Activated naive CD8-positive, alpha-beta T cell treated with anti-CD3 and anti-CD28 coated beads, Interleukin-2, amount 10 ng/mL, durations not matched to agents 7 days and 5 days (primary cell): ENCODE measurements around the gene ECHS1. TPM values are rescaled to one million over a fixed set of nuclear protein-coding genes. Genes with fewer than 3 reads are reported as not detected.
"Not testable (repeated sequence)": the region's sequence is repeated elsewhere in the genome, so short reads cannot be mapped to it uniquely, and the experiment has no call there.

Source experiments
- ATAC-seq: fragments of 150-1000 bp; cut with Tn5 transposase; one replicate; pipeline ENCODE4 v1.10.0; 2021; ENCODE audit warnings: low read depth, moderate library complexity
- POLR2A ChIA-PET: fragments of 350-600 bp; sonication (Branson Sonifier 250); formaldehyde crosslinking; loops from one replicate; lab custom pipeline; 2021; ENCODE audit warnings: antibody characterized with exemption; lab: Charles Lee
- DNase-seq: peaks from one replicate; pipeline ENCODE4 v3.0.0; 2021
- H3K27ac Mint-ChIP-seq: one replicate; pipeline ENCODE4 v1.8.0; 2022; ENCODE audit warnings: mild to moderate bottlenecking, mixed read lengths
- H3K27me3 Mint-ChIP-seq: one replicate; pipeline ENCODE4 v1.8.0; 2022; ENCODE audit warnings: mild to moderate bottlenecking, moderate library complexity, mixed read lengths
- H3K36me3 Mint-ChIP-seq: one replicate; pipeline ENCODE4 v1.8.0; 2021; ENCODE audit warnings: mild to moderate bottlenecking, mixed read lengths
- H3K4me1 Mint-ChIP-seq: one replicate; pipeline ENCODE4 v1.8.0; 2021; ENCODE audit warnings: mixed read lengths
- H3K4me3 Mint-ChIP-seq: one replicate; pipeline ENCODE4 v1.8.0; 2022; ENCODE audit warnings: mild to moderate bottlenecking, moderate library complexity, mixed read lengths
- H3K9me3 Mint-ChIP-seq: one replicate; pipeline ENCODE4 v1.8.0; 2021; ENCODE audit warnings: mixed read lengths
- total RNA-seq, 2 experiments: library from RNA; stranded (reverse); gene quantifications; one replicate each; pipeline ENCODE4 v1.2.3, GENCODE V29; 2021

ECHS1 gene
- 10 to 100 TPM; 33.5 to 36.1 TPM for total RNA-seq

DNA sequence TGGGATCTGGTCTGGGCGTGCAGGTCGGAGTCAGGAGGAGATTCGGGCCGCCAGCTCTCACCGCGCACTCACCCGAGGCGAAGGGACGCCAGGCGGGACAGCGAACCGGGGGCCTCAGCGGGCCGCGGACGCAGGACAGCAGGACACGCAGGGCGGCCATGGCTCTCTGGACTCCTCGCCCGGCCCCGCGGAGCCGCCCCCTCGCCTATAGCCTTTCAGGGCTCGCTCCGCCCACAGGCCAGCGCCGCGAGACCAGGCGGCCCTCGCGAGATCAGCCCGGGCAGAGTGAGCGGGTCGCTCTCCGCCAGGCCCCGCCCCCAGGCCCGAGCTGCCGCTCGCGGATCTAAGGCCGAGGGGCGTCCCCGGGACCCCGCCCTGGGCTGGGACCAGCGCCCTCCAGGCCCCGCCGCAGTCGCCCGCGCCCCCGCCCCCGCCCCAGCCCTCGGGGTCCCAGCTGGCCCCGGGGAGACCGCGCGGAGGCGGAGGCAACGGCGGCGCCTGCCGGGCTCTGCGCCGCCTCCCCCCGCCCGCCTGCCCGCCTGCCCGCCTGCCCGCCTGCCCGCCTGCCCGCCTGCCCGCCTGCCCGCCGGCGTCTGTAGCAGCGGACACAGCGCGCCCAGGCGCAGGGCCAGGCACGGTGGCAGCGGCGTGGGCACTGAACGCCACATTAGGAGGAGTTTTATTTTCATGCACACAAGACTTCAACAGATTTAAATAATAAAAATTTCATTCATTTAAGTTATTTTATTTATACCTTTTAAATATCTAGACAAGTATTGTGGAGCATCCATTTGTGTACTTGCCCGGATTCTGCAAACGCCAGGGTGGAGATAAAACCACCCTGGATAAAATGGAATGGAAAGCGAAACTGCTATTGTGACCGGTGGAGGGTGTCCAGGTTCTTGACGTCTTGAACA, at the start of gene ECHS1:
ECHS1 (minus strand) TSS at position 181 of the 917 bp plus-strand sequence; CDS start at position 160, 21 bp downstream.
- POLR2A ChIA-PET, result interaction anchor here (0.6 to 1.5 kb wide), 8 partner anchors 10 to 53 kb away, joined by 3 to 10 read pairs (median 3); partner anchors contain the start of gene CALY
- peak; percentile 99 for DNase-seq
- Mint-ChIP-seq H3K27me3 (peaks cover 12% of the 10 kb centered on the region), H3K4me1 (peaks cover 8% of the 10 kb centered on the region), H3K27ac (peak within 1 kb of the TSS; percentile 82), H3K4me3 (peak within 1 kb of the TSS; percentile 88), H3K36me3 (peaks cover 2% of the 10 kb centered on the region), H3K9me3 (no peaks in the 10 kb centered on the region)
- peak; percentile 97 for ATAC-seq

DNA sequence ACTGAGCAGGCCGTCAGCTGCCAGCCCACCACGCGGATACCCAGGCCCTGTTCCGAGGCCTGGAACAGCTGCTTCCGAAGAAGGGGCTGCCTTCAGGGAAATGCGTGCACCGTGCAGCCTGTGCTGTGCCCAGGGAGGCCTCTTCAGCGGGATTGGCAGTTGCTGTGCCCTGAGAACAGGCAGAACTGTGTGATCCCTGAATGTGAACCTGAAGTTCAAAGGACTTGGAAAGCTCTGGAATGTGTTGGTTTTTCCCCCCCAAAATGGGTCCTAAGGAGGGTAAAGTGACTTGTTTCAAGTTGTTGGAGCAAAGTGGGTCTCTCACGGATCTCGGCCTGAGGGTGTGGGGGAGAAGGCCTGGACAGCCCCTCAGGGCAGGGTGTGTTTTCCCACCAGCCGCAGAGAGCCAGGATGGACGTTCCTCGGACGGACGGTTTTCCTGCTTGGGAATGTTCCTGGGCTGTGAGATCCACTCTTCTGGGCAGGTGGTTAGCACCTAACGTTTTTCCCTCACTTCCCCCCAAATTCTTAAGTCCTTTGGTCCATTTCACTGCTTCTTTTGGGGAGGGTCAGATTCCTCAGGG, 49.2 kb upstream of the ECHS1 start:
- POLR2A ChIA-PET, result interaction anchor here (1.1 kb wide), 1 partner anchor 10 kb away, joined by 4 read pairs; no protein-coding TSS in a partner anchor
- H3K27ac Mint-ChIP-seq, result no peak overlapping the region

DNA sequence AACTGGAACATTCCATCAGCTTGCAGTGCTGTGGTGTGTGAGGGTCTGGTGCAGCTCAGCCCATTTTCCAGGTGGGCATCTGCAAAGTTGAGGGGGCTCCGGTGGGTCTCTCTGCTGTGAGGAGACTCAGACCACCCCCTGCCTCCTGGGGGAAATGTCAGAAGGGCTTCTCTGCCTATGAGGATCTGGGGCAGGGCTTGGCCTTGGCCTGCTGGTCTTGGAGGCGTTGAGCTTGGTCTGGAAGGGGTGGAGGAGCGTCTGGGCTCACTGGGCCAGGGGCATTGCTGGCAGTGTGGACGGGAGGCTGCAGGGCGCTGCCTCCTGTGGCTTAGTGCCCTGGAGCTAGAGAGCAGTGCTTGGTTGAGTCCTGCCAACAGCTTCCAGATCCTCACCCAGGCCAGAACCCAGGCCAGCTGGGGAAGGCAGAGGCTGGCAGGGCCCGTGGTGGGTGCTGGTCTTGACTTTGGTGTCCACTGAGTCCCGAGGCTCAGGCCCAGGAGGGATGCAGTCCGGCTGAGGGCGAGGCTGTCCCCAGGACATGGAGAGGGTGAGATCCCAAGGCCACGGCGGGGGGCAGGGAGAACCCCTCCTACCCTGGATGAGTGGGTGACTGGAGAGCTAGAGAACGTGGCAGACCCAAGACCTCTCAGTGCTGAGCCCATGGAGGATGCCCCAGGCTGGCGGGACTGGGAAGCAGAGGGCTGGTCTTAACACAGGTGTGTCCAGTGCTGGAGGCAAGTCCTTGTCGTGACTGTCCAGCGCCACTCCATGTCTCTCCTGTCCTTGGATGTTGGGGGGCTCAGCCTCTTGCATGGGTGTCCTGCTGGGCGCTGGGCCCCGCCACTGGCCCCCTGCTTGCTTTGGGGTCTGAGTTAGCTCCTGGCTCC, 48.4 kb upstream of the ECHS1 start:
- no peaks in the 10 kb centered on the region for H3K9me3 Mint-ChIP-seq
- ATAC-seq (no peak), DNase-seq (no peak)
- no peak overlapping the region for H3K4me3 Mint-ChIP-seq
- H3K27me3 Mint-ChIP-seq, result peaks cover 9% of the 10 kb centered on the region
- H3K4me1 Mint-ChIP-seq, result no peaks in the 10 kb centered on the region
- H3K27ac Mint-ChIP-seq, result no peak overlapping the region
- POLR2A ChIA-PET, result interaction anchor here (1.1 kb wide), 1 partner anchor 9 kb away, joined by 4 read pairs; no protein-coding TSS in a partner anchor
- H3K36me3 Mint-ChIP-seq, result peaks cover 1% of the 10 kb centered on the region

More for the DNA sequence above, 49.2 kb upstream of the ECHS1 start:
- Mint-ChIP-seq H3K27me3 (peaks cover 9% of the 10 kb centered on the region), H3K36me3 (peaks cover 1% of the 10 kb centered on the region), H3K4me1 (no peaks in the 10 kb centered on the region), H3K4me3 (no peak overlapping the region), H3K9me3 (no peaks in the 10 kb centered on the region)
- DNase-seq, result no peak
- no peak for ATAC-seq

DNA sequence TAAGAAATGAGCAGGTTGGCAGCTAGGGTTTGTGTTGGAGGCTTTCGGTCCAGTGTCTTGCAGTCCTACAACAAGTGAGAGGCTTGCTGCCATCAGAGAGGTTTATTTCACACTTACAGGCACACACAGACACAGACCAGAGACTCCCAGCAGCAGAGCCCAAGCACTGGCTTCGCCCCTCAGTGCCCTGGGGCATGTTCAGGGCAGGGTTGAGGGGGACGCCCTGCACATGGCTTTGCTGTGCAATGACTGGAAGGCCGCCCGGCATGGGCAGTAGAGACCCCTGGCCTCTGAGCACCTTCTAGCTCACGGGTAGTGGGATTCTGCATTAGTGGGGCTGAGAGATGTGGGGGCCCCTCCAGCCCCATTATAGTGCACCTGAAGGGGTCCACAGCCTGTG, 47.4 kb upstream of the ECHS1 start:
- POLR2A ChIA-PET, result no interaction called here
- ATAC-seq (no peak), DNase-seq (no peak)
- Mint-ChIP-seq H3K9me3 (peaks cover 3% of the 10 kb centered on the region), H3K27me3 (peaks cover 9% of the 10 kb centered on the region), H3K27ac (no peak overlapping the region), H3K4me1 (no peaks in the 10 kb centered on the region), H3K36me3 (peaks cover 6% of the 10 kb centered on the region), H3K4me3 (no peak overlapping the region)

DNA sequence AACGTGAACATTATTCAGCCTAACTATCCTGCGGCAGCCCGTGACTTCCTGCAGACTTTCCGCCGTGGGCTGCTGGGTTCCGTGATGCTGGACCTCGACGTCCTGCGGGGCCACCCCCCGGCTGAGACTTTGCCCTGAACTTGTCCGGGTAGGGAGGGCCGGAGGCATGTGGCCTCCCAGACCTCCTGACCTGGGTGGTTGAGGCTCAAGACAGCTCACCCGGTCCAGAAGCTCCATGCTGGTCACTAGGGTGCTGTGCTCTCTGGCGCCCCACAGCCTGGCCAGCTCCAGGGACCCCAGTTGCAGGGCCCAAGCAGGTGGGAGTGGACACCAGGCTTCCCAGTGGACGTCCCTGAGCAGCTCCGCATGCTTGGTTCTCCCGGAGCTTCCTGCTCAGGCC, 46.9 kb upstream of the ECHS1 start:
- POLR2A ChIA-PET, result no interaction called here
- H3K4me1 Mint-ChIP-seq, result peaks cover 1% of the 10 kb centered on the region
- no peak for DNase-seq
- H3K27ac Mint-ChIP-seq, result no peak overlapping the region
- peaks cover 7% of the 10 kb centered on the region for H3K9me3 Mint-ChIP-seq
- H3K36me3 Mint-ChIP-seq, result peaks cover 12% of the 10 kb centered on the region
- peaks cover 9% of the 10 kb centered on the region for H3K27me3 Mint-ChIP-seq
- H3K4me3 Mint-ChIP-seq, result no peak overlapping the region
- ATAC-seq, result no peak

DNA sequence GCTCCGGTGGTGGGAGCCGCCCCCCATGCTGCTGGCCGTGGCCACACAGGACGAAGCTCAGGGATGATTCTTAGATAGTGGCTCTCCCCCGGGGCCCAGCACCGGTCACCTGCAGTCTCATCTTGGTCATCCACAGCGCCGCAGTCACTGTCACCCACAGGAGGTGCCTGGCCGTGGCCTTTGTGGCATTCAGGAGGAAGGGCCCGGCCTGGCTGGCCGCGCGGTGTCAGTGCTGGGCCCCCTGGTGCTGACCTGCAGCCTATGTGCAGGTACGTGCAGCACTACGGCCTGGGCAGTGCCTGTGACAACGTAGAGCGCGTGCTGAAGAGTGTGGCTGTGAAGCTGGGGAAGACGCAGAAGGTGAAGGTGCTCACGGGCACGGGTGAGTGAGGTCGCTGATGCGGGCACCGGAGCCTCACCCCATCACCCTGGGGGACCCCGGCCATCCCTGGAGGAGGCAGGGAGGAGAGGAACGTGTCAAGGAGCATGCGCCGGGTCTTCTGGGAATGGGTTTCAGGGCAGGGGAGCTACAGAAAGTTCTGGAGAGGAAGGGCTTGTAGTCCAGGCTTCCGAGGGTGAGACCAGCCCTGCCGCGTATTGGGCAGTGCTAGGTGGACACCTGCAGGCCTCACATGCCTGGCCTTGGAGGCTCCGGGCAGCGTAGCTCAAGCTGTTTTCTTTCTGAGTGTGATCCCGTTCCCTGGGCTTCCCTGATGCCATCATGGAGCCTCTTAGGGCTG, 46.2 kb upstream of the ECHS1 start:
- no peak overlapping the region for H3K27ac Mint-ChIP-seq
- peaks cover 9% of the 10 kb centered on the region for H3K9me3 Mint-ChIP-seq
- no peak overlapping the region for H3K4me3 Mint-ChIP-seq
- POLR2A ChIA-PET, result interaction anchor here (1.4 kb wide), 1 partner anchor 38 kb away, joined by 3 read pairs; no protein-coding TSS in a partner anchor
- DNase-seq, result no peak
- no peak for ATAC-seq
- peaks cover 9% of the 10 kb centered on the region for H3K27me3 Mint-ChIP-seq
- H3K36me3 Mint-ChIP-seq, result peaks cover 16% of the 10 kb centered on the region
- H3K4me1 Mint-ChIP-seq, result peaks cover 1% of the 10 kb centered on the region

DNA sequence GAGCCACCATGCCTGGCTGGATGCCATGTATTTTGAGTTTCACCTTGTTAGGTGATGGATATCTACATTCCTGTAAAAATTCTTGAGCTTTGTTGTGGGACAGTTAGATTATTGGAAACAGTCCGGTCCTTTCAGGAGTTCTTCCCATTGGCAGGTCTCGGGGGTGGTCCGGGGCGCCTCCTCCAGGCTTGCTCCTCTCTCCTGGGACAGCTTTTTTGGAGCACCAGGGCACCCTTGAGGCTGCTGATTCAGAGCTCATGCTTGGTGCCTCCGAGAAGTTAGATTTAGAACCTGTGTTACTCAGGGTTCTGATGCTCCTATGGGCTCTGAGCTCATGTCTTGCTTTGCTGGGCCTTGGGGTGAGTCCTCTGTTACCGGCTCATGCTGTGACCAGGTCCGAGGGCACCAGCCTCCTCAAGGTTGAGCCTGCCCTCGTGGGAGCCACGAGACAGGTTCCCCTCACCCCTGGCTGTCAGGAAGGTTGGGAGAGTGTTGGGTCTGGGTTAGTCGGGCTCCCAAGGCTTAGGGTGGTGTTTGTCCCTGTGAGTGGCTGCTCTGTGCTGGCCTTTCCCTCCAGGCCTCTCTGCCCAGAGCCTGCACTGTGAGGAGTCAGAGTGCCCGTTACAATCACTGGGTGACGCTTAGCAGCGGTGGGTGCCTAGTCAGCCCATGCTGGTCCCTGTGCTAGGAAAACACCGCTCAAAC, 45.3 kb upstream of the ECHS1 start:
- Mint-ChIP-seq H3K27ac (no peak overlapping the region), H3K4me1 (peaks cover 1% of the 10 kb centered on the region), H3K9me3 (peaks cover 11% of the 10 kb centered on the region), H3K4me3 (no peak overlapping the region), H3K36me3 (peaks cover 23% of the 10 kb centered on the region), H3K27me3 (peaks cover 6% of the 10 kb centered on the region)
- DNase-seq, result no peak
- ATAC-seq, result no peak
- POLR2A ChIA-PET, result interaction anchor here (1.4 kb wide), 1 partner anchor 37 kb away, joined by 3 read pairs; no protein-coding TSS in a partner anchor

DNA sequence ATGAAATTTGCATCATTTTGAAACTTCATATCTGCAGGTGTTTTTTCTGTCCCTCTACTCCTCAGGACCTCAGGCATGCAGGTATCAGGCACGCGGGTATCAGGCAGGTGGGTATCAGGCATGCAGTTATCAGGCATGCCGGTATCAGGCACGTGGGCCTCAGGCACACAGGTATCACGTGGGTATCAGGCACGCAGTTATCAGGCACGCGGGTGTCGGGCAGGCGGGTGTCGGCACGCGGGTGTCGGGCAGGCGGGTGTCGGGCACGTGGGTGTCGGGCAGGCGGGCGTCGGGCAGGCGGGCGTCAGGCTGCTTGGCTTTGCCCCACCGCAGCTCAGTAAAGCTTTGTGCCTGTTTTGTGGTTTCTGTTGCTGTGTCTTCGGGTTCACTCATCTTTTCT, 42.6 kb upstream of the ECHS1 start:
- no peak for ATAC-seq
- peaks cover 48% of the 10 kb centered on the region for H3K36me3 Mint-ChIP-seq
- peaks cover 1% of the 10 kb centered on the region for H3K4me1 Mint-ChIP-seq
- peaks cover 21% of the 10 kb centered on the region for H3K9me3 Mint-ChIP-seq
- H3K27ac Mint-ChIP-seq, result no peak overlapping the region
- H3K4me3 Mint-ChIP-seq, result no peak overlapping the region
- no peaks in the 10 kb centered on the region for H3K27me3 Mint-ChIP-seq
- DNase-seq, result peak; percentile 21
- POLR2A ChIA-PET, result no interaction called here

DNA sequence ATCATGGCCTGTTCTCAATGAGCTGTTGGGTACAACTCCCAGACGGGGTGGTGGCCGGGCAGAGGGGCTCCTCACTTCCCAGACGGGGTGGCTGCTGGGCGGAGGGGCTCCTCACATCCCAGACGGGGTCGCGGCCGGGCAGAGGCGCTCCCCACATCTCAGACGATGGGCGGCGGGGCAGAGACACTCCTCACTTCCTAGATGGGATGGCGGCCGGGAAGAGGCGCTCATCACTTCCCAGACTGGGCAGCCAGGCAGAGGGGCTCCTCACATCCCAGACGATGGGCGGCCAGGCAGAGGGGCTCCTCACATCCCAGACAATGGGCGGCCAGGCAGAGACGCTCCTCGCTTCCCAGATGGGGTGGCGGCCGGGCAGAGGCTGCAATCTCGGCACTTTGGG, 41.2 kb upstream of the ECHS1 start:
- peaks cover 27% of the 10 kb centered on the region for H3K9me3 Mint-ChIP-seq
- DNase-seq, ATAC-seq, POLR2A ChIA-PET, H3K27me3 Mint-ChIP-seq, H3K27ac Mint-ChIP-seq, H3K4me1 Mint-ChIP-seq, H3K4me3 Mint-ChIP-seq: not testable (repeated sequence)
- H3K36me3 Mint-ChIP-seq, result peaks cover 60% of the 10 kb centered on the region

DNA sequence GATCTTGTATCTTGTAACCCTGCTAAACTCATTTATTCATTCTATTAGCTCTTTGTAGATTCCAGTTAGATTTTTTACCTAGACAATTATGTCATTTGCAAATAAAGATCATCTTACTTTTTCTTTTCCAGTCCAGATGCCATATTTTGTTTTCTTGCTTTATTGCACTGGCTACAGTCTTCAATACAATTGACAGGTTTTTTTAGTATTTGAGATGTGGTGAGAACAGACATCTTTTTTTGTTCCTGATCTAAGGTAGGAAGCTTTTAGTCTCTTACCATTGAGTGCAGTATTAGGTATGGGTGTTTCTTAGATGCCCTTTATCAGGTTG, 39.2 kb upstream of the ECHS1 start:
- ATAC-seq (no peak), DNase-seq (no peak)
- peaks cover 31% of the 10 kb centered on the region for H3K9me3 Mint-ChIP-seq
- no peaks in the 10 kb centered on the region for H3K27me3 Mint-ChIP-seq
- no peak overlapping the region for H3K27ac Mint-ChIP-seq
- peaks cover 7% of the 10 kb centered on the region for H3K4me1 Mint-ChIP-seq
- H3K4me3 Mint-ChIP-seq, result no peak overlapping the region
- H3K36me3 Mint-ChIP-seq, result peaks cover 78% of the 10 kb centered on the region
- POLR2A ChIA-PET, result interaction anchor here (1.5 kb wide), 1 partner anchor 10 kb away, joined by 4 read pairs; no protein-coding TSS in a partner anchor

DNA sequence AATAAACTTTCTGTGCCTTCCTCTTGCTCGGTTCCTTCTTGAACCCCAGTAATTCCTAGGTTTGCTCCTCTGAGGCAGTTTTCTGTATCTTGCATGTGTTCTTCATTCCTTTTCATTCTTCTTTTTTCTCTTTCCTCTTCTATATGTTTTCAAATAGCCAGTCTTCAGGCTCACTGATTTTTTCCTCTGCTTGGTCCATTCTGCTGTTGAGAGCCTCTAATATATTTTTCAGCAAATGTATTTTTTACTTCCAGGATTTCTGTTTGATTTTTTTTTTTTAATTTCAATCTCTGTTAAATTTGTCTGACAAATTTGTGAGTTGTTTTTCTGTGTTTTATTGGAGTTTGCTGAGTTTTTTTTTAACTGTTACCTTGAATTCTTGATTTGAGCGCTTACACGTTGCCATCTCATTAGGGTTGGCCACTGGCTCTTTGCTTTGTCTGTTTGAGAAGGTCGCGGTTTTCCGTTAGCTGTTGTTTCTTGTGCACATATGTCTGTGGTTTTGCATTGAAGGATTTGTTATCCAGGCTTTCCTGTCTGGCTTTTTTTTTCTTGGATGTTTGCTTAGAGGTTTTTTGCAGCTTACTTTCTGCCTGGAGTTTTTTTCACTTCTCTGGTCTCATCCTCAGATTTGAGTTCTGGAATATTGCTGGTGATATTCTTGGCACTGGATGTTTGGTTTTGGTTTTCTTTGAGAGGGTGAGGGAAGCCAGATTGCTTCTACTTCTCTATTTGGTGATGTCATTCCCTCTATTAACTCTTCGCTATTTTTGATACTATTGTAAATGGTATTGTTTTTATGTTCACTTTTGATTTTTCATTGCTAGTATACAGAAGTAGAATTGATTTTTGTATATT, 38.6 kb upstream of the ECHS1 start:
- Mint-ChIP-seq H3K27me3 (no peaks in the 10 kb centered on the region), H3K36me3 (peaks cover 83% of the 10 kb centered on the region), H3K4me1 (peaks cover 10% of the 10 kb centered on the region), H3K9me3 (peaks cover 31% of the 10 kb centered on the region), H3K27ac (no peak overlapping the region), H3K4me3 (no peak overlapping the region)
- POLR2A ChIA-PET, result interaction anchor here (1.5 kb wide), 1 partner anchor 10 kb away, joined by 4 read pairs; no protein-coding TSS in a partner anchor
- DNase-seq (no peak), ATAC-seq (no peak)
